GM21825 (cell line): ENCODE data around the gene PCDH17.

Experiments used
- ATAC-seq: cut with Tn5 transposase; IDR thresholded peaks from one replicate; pipeline ENCODE4 v1.9.1; 2021; ENCODE audit warnings: mild to moderate bottlenecking, moderate library complexity; ENCODE audit not compliant: unreplicated experiment

The PCDH17 gene

GRCh38 chr13:57635541-57636085 lies 4.1 kb downstream of the PCDH17 start:
- ATAC-seq = no peak

GRCh38 chr13:57636816-57637215 lies 5.3 kb downstream of the PCDH17 start:
- ATAC-seq = no peak

GRCh38 chr13:57637515-57637914 lies 6.0 kb downstream of the PCDH17 start:
- ATAC-seq = no peak

GRCh38 chr13:57638186-57638890 lies 6.8 kb downstream of the PCDH17 start:
- ATAC-seq = no peak

GRCh38 chr13:57640607-57641006 lies 9.1 kb downstream of the PCDH17 start:
- ATAC-seq = no peak

- ATAC-seq = no peak
Observed at GRCh38 chr13:57641051-57641450, 9.5 kb downstream of the PCDH17 start.

- ATAC-seq = no peak
Observed at GRCh38 chr13:57644106-57644505, 12.6 kb downstream of the PCDH17 start.

- no peak for ATAC-seq
Observed at GRCh38 chr13:57653229-57653989, 21.9 kb downstream of the PCDH17 start.

GRCh38 chr13:57665481-57665880 lies 33.9 kb downstream of the PCDH17 start:
- ATAC-seq = no peak

- no peak for ATAC-seq
Observed at GRCh38 chr13:57666131-57666953, 34.8 kb downstream of the PCDH17 start.

GRCh38 chr13:57672168-57672567 lies 40.6 kb downstream of the PCDH17 start:
- no peak for ATAC-seq

- ATAC-seq = no peak
Observed at GRCh38 chr13:57673197-57673596, 41.7 kb downstream of the PCDH17 start.

- no peak for ATAC-seq
Observed at GRCh38 chr13:57675526-57675925, 44.0 kb downstream of the PCDH17 start.

- no peak for ATAC-seq
Observed at GRCh38 chr13:57680609-57681008, 49.1 kb downstream of the PCDH17 start.

- no peak for ATAC-seq
Observed at GRCh38 chr13:57682128-57682716, 50.7 kb downstream of the PCDH17 start.

- no peak for ATAC-seq
Observed at GRCh38 chr13:57698851-57699250, 67.3 kb downstream of the PCDH17 start.

GRCh38 chr13:57704031-57704430 lies 72.5 kb downstream of the PCDH17 start:
- no peak for ATAC-seq

- ATAC-seq = no peak
Observed at GRCh38 chr13:57716295-57716694, 84.8 kb downstream of the PCDH17 start.

- no peak for ATAC-seq
Observed at GRCh38 chr13:57724486-57725272, 93.1 kb downstream of the PCDH17 start.

- no peak for ATAC-seq
Observed at GRCh38 chr13:57725480-57725879, 93.9 kb downstream of the PCDH17 start.
